ENCODE measurements around the gene PANK4.
"Not testable (repeated sequence)": the region's sequence is repeated elsewhere in the genome, so short reads cannot be mapped to it uniquely, and the experiment has no call there.

PANK4 gene

DNA sequence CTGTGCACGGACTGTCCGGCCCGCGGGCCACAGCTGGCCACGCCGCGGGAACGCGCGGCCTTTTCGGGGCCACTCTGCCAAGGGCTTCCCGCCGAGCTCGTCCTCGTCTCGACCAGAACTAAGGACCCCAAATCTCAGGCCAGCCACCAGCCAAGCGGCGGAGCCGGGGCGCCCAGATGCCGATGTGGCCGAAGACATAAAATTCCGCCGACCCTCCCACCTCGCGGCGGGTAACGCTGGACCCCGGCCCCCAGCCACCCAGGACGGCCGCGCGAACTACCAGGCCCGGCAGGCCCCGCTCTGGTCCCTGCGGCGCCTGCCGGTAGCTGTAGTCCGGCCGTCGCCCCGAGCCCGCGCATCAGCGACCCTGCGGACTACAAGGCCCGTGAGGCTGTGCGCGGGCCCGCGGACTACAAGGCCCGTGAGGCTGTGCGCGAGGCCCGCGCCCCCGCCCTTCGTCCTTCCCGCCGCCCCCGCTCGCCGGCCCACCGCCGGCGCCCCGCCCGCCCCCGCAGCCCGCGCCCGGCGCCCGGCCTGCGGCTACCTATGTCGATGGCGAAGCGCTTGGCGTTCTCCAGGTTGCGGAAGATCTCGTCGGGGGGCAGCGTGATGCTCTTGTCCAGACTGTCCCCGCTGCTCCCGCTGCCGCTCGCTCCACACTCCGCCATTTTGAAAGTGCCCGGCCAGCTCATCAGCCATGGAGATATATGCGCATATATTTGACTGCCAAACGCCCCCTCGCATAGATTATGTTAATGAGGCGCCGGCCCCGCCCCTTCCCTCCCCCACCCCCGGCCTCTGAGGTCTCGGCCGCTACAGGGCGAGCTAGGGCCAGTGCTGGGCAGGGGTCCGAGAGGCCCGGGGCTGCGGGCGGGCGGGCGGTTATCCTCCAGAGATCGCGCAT lies at the start of gene PANK4:
PANK4 (minus strand) TSS at position 677 of the 904 bp plus-strand sequence; CDS start at position 668, 9 bp downstream.
- peak; percentile 62 for DNase-seq

DNA sequence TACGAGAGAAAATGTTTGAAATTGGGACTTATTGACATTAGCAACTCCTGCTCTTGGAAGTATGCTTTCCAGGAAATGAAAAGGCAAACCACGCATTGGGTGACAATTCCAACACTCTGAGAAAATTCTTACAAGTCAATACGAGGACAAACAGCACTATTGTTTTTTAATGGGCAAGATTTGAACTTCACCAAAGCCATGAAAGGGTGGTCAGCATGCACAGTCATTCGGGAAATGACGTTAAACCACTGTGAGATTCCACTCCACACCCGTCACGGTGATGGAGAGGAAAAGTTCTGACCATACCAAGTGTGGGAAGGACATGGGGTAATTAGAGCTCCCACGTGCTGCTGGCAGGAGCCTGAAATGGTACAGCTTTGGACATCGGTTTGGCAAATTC lies 48.0 kb upstream of the PANK4 start:
- no peak for DNase-seq

DNA sequence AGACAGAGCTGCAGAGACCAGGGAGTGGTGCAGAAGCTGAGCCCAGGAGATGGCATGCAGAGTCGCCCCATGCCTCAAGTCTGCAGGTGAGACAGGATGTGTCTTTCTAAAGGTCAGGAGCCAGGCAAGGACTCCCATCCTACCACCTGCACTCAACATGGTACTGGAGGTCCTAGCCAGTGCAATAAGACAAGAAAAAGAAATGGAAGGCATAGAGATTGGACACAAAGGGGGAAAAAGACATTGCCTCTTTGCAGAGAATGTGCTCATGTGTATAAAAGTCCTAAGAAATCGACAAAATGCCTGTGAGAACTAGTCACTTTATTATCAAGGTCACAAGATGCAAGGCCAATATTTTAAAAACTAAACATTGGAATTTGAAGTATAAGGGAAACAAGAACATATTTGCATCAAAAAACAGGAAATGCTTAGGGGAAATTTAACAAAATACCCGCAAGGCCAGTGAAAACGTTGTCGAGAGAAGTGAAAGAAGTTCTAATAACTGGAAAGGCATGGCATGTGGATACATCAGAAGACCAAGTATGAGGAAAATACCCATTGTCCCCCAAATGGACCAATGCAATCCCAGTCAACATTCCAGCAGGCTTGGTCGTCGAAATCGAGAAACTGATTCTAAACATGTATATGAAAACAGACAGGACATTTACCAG lies 47.0 kb upstream of the PANK4 start:
- no peak for DNase-seq

DNA sequence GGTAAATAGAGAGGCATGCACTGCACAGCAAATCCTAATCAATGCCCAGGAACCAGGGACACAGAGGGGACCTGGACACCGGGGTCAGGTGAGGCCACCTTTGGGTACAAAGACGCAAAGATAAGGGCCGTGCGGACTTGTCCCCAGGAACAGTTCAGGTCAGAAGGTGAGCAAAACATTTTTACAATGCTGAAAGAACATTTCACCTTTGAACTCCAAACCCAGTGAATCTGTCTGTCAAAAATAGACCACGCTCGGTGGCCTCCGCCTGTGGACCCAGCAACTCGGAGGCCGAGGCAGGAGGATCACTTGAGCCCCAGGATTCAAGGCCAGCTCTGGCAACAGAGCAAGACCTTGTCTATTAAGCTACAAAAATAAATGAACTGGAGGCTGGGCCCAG lies 45.0 kb upstream of the PANK4 start:
- DNase-seq, result no peak

DNA sequence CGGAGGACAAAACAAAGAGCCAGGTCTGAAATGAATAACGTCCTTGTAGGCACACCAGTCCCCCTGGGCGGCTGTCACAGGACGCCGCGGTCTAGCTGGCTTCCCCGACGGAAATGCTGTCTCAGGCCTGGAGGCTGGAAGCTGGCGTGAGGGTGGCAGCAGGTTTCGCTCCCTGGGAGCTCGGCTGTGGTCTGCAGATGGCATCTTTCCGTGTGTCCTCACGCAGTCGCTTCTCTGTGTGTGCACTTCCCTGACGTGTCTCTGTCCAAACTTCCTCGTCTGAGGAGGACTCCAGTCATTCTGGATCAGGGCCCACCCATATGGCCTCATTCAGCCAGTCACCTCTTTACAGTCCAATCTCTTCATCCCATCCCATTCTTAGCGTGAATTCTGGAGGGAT lies 43.9 kb upstream of the PANK4 start:
- no peak for DNase-seq

DNA sequence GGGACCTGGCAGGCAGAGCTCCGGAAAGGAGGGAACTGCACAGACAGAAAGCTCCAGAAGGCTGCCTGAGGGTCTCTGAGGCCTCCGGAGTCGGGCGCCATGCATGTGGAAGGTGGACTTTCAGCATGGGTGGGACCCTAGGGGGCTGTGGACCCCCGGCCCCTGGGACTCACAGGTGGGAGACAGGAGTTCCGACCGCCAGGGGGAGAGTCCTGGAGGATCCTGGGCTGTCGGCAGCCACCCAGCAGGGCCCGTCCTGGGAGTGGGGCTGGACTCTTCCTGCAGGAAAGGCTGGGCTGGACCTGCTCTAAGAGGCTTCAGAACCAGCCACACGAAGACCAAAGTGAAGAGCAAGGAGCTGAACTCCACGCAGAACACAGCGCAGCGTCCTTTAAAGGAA lies 43.3 kb upstream of the PANK4 start:
- DNase-seq, result not testable (repeated sequence)

DNA sequence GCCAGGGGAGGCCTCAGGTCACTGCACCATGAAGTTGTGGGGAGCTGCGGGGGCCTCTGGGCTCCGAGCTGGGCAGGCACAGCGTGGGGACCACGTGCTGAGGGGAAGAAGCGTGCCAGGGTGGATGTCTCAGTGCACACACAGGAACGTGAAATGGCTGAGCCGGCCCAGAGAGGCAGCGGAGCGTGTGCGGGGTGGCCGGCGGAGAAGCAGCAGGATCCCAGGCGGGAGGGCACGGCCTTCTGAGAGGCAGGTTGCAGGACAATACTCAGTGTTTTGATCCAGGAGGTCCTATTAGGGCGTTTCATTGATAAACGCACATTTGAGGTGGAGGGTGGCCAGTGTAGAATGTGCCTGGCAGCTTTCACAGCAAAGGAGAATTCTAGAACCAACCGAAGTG lies 42.7 kb upstream of the PANK4 start:
- DNase-seq, result no peak

DNA sequence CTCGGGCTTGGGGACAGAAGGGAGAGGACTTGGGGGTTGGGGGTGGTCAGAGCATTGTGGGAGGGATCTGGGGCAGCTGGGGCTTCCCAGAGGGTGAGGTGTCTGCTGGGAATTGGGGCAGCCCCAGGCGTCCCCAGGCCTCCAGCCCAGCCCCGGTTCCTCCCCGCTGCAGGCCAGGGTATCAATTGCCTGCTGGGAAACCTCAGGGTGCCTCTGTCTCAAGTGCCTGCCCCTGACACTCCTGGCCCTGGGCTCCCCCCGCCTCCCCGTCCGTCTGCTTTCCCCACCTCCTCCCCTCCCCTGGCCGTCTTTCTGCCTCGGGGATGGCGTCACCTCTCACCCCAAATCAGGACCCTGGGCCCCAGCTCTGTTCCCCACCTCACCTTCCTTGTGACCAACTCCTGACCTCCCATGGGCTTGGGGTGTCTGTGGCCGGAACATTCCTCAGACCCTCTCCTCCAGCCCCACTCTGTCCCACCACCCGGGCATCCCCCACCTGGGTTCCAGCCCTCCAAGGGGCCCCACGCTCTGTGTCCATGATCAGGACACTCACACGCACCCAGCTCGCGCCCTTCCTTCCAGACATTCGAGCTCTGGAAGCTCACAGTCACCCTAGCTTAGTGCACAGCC lies 41.9 kb upstream of the PANK4 start:
- not testable (repeated sequence) for DNase-seq

DNA sequence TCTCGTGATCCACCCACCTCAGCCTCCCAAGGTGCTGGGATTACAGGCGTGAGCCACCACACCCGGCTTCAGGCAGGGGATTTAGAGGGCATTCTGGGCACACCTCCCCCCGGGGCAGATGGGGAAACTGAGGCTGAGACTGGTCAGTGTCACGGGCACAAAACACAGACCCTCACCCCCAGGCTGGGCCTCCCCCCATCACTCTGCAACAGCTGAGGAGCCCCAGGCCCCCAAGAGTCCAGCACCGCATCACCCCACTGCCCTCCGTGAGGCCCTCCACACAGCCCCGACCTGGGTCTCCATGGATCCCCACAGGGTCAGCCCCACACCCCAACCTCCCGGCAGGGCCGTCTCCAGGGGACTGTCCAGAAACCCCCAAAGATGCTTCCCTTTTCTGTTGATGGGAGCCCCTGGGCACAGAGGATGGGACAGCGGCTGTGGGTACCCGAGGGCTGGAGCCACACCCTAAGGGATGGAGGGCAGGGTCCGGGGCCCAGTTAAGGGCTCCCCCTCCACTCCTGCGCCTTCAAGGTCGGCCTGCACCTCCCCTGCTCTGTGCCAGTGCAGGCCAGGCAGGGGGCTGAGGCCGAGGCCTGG lies 40.8 kb upstream of the PANK4 start:
- no peak for DNase-seq

DNA sequence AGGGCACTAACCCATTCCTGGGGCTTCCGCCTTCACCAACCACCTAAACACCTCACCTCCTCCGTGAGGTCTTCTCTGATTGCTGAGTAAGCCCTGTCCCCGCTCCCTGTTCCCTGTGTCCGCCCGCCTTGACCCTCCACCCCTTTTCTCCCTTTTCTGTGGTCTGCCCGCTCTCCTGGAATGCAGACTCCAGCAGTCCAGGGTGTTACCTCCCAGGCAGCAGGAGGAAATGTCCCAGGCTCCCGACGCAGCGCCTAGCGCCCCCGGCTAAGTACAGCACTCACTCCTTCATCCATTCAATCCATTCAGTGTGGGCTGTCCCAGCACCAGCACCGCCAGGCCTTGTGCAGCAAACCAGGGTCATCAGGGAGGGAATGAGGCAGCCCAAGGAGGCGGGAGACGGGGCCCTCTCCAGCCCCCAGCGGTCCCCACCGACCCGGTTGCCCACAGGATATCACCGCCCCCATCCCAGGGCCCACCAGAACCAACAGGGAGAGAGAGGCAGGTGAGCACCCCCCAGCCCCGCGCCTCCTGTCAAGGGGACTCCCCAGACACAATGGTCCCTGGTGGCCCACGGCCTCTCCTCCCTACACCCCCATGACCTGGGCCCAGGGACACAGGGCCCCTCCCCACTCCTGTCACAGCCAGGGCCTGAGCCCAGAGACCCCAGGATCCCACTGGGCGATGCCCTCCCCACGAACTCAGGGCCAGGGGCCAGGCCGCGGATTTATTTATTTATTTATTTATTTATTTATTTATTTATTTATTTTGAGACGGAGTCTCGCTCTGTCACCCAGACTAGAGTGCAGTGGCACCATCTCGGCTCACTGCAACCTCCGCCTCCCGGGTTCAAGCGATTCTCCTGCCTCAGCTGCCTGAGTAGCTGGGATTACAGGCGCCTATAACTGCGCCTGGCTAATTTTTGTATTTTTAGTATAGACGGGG lies 40.0 kb upstream of the PANK4 start:
- DNase-seq, result no peak

DNA sequence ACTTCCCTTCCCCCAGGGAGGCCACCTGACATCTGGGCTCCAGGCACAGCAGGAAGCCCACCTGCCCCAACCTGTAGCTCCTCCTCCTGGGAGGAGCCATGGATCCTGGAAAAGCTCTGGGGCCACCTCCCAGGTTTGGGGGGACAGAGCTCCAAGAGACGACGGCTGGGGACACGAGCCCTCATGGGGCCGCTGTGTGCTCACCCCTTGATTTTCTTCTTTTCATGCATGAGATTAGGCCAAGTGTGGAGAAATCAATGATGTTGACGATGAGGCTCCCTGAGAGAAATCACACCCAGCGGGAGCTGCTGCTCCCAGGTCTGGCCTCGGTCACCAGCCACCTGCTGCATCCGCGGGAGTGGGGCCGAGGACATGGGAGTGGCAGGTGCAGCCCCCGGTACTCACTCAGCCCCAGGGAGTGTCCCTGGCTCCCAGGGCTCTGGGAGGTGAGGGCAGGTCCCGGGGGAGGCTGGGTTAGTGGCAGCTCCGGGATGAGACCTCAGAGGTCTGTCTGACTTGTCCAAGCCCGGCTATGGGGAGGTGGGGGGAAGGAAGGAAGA lies 38.5 kb upstream of the PANK4 start:
- DNase-seq, result no peak

DNA sequence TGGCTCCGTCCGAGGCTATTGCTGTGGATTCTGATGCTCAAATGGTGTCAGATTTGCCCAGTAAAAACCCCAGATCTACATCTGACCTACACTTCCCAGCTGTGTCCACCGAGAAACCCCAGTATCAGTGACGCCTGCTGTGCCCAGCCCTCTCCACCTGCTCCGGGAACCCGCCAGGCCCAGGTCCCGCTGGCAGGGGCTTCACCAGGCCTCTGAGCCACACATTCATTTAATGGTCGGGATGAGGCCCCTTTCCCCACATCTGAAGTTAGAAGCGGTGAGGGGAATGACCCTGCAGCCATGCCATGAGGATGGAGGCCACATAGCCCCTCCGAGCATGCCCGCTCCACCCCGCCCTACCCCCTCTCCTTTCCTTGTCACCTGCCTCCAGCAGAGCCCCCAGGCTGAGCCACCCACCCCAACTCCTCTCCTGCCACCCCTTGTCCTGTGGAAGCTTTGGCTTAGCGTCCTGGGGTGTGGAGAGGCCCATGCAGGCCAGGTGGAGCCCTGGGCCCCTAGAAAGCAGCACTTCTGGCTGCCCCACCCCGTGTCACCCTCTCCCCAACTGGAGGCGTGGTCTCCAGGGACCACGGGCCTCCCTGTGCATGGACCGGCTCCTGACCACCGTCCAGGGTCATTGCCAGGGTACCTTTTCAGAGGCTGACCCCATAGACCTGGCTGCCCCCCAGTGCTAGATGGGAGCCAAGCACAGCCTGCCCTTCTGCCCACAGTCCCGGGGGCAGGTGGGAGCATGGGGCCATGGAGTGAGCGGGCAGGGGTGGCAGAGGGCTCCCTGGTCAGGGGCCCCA lies 37.8 kb upstream of the PANK4 start:
- no peak for DNase-seq

DNA sequence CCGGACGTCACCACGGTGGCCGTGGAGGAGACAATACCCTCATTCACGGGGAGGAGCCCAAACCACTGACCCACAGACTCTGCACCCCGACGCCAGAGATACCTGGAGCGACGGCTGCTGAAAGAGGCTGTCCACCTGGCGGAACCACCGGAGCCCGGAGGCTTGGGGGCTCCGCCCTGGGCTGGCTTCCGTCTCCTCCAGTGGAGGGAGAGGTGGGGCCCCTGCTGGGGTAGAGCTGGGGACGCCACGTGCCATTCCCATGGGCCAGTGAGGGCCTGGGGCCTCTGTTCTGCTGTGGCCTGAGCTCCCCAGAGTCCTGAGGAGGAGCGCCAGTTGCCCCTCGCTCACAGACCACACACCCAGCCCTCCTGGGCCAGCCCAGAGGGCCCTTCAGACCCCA lies 36.8 kb upstream of the PANK4 start:
- no peak for DNase-seq

DNA sequence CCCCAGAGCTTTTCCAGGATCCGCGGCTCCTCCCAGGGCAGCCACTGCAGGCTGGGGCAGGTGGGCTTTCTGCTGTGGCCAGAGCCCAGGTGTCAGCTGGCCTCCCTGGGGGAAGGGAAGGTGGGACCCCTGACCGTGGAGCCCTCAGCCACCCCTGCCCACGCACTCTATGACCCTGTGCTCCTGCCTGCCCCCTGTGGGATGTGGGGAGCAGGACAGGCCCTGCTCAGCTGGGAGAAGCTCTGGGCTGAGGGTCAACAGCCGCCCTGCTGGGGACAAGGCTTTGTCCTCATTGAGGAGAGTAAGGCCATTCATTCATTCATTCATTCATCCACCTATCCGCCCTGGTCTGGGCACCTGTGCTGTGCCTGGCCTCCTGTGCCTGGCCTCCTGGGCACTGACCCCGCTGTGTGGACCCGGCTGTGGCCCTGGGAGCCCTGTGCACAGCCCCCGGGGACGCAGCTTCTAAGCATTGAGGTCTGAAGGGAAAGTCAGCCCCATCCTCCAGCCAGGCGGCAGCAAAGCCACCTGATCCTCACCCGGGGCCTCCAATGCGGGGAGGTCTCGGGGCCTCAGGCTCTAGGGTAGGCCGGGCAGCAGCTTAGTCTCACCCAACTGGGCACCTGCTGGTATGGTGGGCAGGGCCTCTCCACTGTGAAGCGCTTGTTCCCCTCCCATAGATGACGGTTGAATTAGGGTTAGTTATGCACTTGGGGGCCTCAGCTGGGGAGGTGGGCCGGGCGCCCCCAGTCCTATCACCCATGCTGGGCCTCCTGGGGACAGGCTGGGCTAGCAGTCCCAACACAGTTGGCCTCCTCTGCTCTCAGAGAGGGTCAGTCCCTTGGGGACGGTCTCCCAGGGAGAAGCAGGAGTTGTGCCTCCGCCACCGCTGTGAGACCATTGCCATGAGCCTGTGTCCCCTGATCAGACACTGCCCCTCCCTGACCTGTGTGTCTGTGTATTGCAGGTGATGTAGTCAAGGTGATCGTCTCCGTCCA lies 35.8 kb upstream of the PANK4 start:
- no peak for DNase-seq

DNA sequence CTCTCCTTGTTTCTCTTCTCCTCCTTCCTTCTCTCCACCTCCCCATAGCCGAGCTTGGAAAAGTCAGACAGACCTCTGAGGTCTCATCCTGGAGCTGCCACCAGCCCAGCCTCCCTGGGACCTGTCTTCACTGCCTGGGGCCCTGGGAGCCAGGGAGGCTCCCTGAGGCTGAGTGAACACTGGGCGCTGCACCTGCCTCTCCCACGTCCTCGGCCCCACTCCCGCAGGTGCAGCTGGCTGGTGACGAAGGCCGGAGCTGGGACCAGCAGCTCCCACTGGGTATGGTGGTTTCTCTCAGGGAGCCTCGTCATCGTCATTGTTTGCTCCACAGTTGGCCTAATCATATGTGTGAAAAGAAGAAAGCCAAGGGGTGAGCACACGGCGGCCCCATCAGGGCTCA lies 35.0 kb upstream of the PANK4 start:
- DNase-seq, result no peak

DNA sequence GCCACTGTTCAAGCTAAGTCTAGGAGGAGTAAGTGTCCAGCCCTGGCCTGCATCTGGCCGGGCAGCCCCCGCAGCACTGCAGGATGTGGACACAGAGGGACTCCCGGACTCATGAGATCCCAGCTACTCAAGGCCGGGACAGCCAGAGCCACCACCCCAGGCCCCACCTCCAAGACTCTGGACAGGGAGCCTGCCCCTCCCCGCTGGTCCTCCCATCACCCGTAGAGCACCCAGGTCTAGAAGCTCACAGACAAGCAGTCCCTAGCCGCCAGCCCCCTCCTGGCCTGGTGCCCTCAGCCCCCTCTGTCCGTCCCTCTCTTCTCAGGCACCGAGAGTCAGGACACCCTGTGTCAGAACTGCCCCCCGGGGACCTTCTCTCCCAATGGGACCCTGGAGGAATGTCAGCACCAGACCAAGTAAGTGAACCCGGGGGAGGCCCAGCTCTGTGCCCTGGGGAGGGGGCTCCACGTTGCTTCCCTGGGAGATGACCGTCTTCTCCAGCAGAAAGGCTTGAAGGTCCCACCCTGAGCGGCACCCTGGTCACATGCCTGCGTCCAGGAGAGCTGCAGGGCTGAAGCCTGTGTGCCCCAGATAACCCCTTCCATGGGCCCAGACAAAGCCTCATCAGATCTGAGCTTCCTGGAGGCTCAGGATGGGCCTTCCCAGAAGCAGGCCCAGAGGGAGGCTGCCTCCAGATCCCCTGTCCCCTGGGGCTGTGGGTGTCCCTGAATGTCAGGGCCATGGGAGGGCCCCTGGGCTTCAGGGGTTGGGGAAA lies 34.1 kb upstream of the PANK4 start:
- DNase-seq, result no peak

DNA sequence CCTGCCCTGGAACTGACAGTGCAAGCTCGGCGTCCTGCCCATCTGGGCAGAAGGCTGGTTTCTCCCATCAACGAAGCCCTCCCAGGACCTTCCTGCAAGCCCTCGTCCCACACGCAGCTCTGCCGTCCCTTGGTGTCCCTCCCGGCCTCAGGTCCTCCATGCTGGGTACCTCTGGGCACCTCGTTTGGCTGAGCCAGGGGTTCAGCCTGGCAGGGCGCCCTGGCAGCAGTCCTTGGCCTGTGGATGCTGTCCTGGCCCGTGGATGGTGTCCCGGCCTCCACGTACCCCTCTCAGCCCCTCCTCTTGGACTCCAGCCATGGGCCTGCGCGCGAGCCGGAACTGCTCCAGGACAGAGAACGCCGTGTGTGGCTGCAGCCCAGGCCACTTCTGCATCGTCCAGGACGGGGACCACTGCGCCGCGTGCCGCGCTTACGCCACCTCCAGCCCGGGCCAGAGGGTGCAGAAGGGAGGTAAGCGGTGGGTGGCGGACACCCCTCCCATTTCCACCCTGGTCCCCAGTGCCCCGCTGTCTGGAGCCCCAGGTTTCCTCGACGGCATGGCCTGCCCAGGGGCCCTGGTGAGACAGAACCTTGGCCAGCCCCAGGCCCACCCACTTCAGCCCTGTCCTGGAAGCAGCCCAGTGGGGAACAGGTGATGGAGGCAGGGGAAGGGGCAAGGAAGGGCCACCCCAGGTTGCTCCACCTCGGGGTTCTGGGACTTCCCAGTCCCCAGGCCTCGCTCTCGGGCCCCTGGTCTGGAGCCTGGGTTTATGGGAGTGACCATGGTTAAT lies 33.3 kb upstream of the PANK4 start:
- no peak for DNase-seq

DNA sequence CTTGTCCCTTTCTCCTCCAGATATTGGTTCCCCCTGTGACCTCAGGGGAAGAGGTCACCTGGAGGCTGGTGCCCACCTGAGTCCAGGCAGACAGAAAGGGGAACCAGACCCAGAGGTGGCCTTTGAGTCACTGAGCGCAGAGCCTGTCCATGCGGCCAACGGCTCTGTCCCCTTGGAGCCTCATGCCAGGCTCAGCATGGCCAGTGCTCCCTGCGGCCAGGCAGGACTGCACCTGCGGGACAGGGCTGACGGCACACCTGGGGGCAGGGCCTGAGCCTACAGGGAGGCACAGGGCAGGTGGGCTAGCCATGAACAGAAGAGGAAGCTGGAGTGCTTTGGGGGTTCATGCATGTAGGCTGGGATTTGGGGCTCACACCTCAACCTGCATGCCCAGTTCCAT lies 32.5 kb upstream of the PANK4 start:
- DNase-seq, result no peak

Data from NCI-H2029 treated with DMSO at 0.1 percent for 48 hours (cell line).